ENCODE results near the gene PDIA3. TPM values are rescaled to one million over a fixed set of nuclear protein-coding genes. Genes with fewer than 3 reads are reported as not detected.

Gene PDIA3
- total RNA-seq, result 211 and 213 TPM in 2 replicates

GRCh38 chr15:43746245-43746902 is at the start of gene PDIA3:
PDIA3 (plus strand) TSS chr15:43746438; CDS start chr15:43746540, 102 bp downstream.

GRCh38 chr15:43776718-43777266 is 30.6 kb downstream of the PDIA3 start, which contains the start of gene ELL3:
ELL3 (minus strand) TSS chr15:43776966; CDS start chr15:43776901, 65 bp downstream.

GRCh38 chr15:43791993-43792760 is 45.9 kb downstream of the PDIA3 start, which contains the start of gene SERF2:
SERF2 (plus strand) TSS chr15:43792320; CDS start chr15:43792377, 57 bp downstream.

GRCh38 chr15:43799945-43800285 is 53.7 kb downstream of the PDIA3 start, which contains the start of gene SERINC4:
SERINC4 (minus strand) TSS chr15:43800220; CDS start chr15:43799986, 234 bp downstream.

GRCh38 chr15:43800286-43801141 is 54.3 kb downstream of the PDIA3 start, which contains the start of gene HYPK:
HYPK (plus strand) TSS chr15:43800599; CDS start chr15:43800623, 24 bp downstream.

Other genes starting within 250 kb of the PDIA3 start
- 0.51 and 0.99 TPM in 2 replicates for gene MAP1A, start 228.8 kb upstream of the PDIA3 start, total RNA-seq
- 27.6 and 50.0 TPM in 2 replicates for gene PPIP5K1, start 156.2 kb upstream of the PDIA3 start, total RNA-seq
- gene CKMT1B, start 152.4 kb upstream of the PDIA3 start, total RNA-seq, result 86.0 and 112 TPM in 2 replicates
- gene STRC, start 127.6 kb upstream of the PDIA3 start, total RNA-seq, result 0.14 TPM in 1 of 2 replicates, not detected in the other
- 1.4 and 2.6 TPM in 2 replicates for gene CATSPER2, start 97.6 kb upstream of the PDIA3 start, total RNA-seq
- 195 and 240 TPM in 2 replicates for gene CKMT1A, start 52.6 kb upstream of the PDIA3 start, total RNA-seq
- gene ELL3, start 30.5 kb downstream of the PDIA3 start, total RNA-seq, result 17.1 and 29.5 TPM in 2 replicates
- gene SERF2, start 45.9 kb downstream of the PDIA3 start, total RNA-seq, result 907 and 1,323 TPM in 2 replicates
- 0.19 TPM in 1 of 2 replicates, not detected in the other for gene SERINC4, start 53.8 kb downstream of the PDIA3 start, total RNA-seq
- 11.3 and 20.7 TPM in 2 replicates for gene HYPK, start 54.2 kb downstream of the PDIA3 start, total RNA-seq
- gene MFAP1, start 78.3 kb downstream of the PDIA3 start, total RNA-seq, result 18.4 and 24.4 TPM in 2 replicates
- gene WDR76, start 80.6 kb downstream of the PDIA3 start, total RNA-seq, result 11.4 and 15.5 TPM in 2 replicates

Measured in airway epithelial cell (primary cell).